HepG2 (cell line): ENCODE results near the gene SCAND1. TPM values are rescaled to one million over a fixed set of nuclear protein-coding genes. Genes with fewer than 3 reads are reported as not detected.

Source experiments
- ATF7 ChIP-seq, 2 experiments: fragments of 450-650 bp in 1 of 2; sonication (generic) in 1 of 2; formaldehyde crosslinking in 1 of 2; IDR thresholded peaks; 2 replicates each; pipeline versions ENCODE4 v1.4.0 to v1.6.1; 2016 to 2020; ENCODE audit warnings: antibody characterized with exemption in 1 of 2, mild to moderate bottlenecking in 1 of 2, missing genetic modification reagents in 1 of 2
- CC2D1A ChIP-seq: sonication (generic); formaldehyde crosslinking; IDR thresholded peaks from 2 replicates; pipeline ENCODE4 v1.8.1; 2023; ENCODE audit warnings: mild to moderate bottlenecking, missing genetic modification reagents
- DPF2 ChIP-seq: sonication (generic); formaldehyde crosslinking; IDR thresholded peaks from 2 replicates; pipeline ENCODE4 v1.4.0; 2020; ENCODE audit warnings: mild to moderate bottlenecking, low read depth, missing genetic modification reagents, borderline replicate concordance
- ERF ChIP-seq: IDR thresholded peaks from 2 replicates; pipeline ENCODE4 v1.6.1; 2018; ENCODE audit warnings: missing biosample characterization, missing genetic modification reagents
- FOXO1 ChIP-seq: sonication (generic); formaldehyde crosslinking; IDR thresholded peaks from 2 replicates; pipeline ENCODE4 v1.4.0; 2020; ENCODE audit warnings: missing genetic modification reagents
- KDM3A ChIP-seq: IDR thresholded peaks from 2 replicates; pipeline ENCODE4 v1.6.1; 2018; ENCODE audit warnings: low read depth, missing compliant biosample characterization
- MAFG ChIP-seq: sonication (generic); formaldehyde crosslinking; IDR thresholded peaks from 2 replicates; pipeline ENCODE4 v1.5.1; 2020; ENCODE audit warnings: mild to moderate bottlenecking, missing genetic modification reagents
- MBNL3 ChIP-seq: fragments of 250-450 bp; sonication (Bioruptor Pico); conservative IDR thresholded peaks from 2 replicates; pipeline ENCODE4 v1.8.0; 2022; ENCODE audit warnings: mild to moderate bottlenecking, inconsistent platforms
- MED8 ChIP-seq: sonication (generic); formaldehyde crosslinking; IDR thresholded peaks from 2 replicates; pipeline ENCODE4 v1.8.1; 2023; ENCODE audit warnings: mild to moderate bottlenecking, missing genetic modification reagents; ENCODE audit not compliant: insufficient replicate concordance
- MIXL1 ChIP-seq: IDR thresholded peaks from 2 replicates; pipeline ENCODE4 v1.6.1; 2016
- NFE2 ChIP-seq: sonication (generic); formaldehyde crosslinking; IDR thresholded peaks from 2 replicates; pipeline ENCODE4 v1.4.0; 2020; ENCODE audit warnings: missing genetic modification reagents
- PHF5A ChIP-seq: IDR thresholded peaks from one replicate; pipeline ENCODE4 v1.6.1; 2018; ENCODE audit warnings: low read depth, missing genetic modification reagents; ENCODE audit not compliant: unreplicated experiment
- RXRA ChIP-seq: sonication (generic); formaldehyde crosslinking; IDR thresholded peaks from 2 replicates; pipeline ENCODE4 v1.5.1; 2020; ENCODE audit warnings: missing genetic modification reagents
- SAP130 ChIP-seq: IDR thresholded peaks from 2 replicates; pipeline ENCODE4 v1.6.1; 2016; ENCODE audit warnings: low read depth
- SIN3A ChIP-seq: IDR thresholded peaks from 2 replicates; pipeline ENCODE4 v1.6.1; 2011; ENCODE audit warnings: low read depth, mild to moderate bottlenecking, control low read depth, low read length, borderline replicate concordance
- SIX4 ChIP-seq: sonication (generic); formaldehyde crosslinking; IDR thresholded peaks from 2 replicates; pipeline ENCODE4 v1.4.0; 2020; ENCODE audit warnings: missing genetic modification reagents
- SMC3 ChIP-seq: IDR thresholded peaks from 2 replicates; pipeline ENCODE4 v1.6.1; 2011; ENCODE audit warnings: low read length, improper control_type of control experiment
- SSRP1 ChIP-seq: IDR thresholded peaks from 2 replicates; pipeline ENCODE4 v1.6.1; 2016; ENCODE audit warnings: control low read depth
- TBX2 ChIP-seq: sonication (generic); formaldehyde crosslinking; IDR thresholded peaks from 2 replicates; pipeline ENCODE4 v1.5.0; 2020; ENCODE audit warnings: missing genetic modification reagents, mild to moderate bottlenecking, borderline replicate concordance
- XRCC5 ChIP-seq: fragments of 200-400 bp; formaldehyde crosslinking; optimal IDR thresholded peaks from 2 replicates; pipeline ENCODE3; 2017; ENCODE audit warnings: mild to moderate bottlenecking, low read length
- YEATS4 ChIP-seq: sonication (generic); formaldehyde crosslinking; IDR thresholded peaks from 2 replicates; pipeline ENCODE4 v1.4.0; 2020; ENCODE audit warnings: missing genetic modification reagents, borderline replicate concordance
- ZBTB38 ChIP-seq: sonication (generic); formaldehyde crosslinking; IDR thresholded peaks from 2 replicates; pipeline ENCODE4 v1.5.1; 2020; ENCODE audit warnings: mild to moderate bottlenecking, missing genetic modification reagents
- ZNF335 ChIP-seq: sonication (generic); formaldehyde crosslinking; IDR thresholded peaks from 2 replicates; pipeline ENCODE4 v1.4.0; 2020; ENCODE audit warnings: missing genetic modification reagents
- ZNF468 ChIP-seq: sonication (generic); formaldehyde crosslinking; IDR thresholded peaks from 2 replicates; pipeline ENCODE4 v1.8.0; 2022; ENCODE audit warnings: mild to moderate bottlenecking, moderate library complexity, missing genetic modification reagents
- ZNF607 ChIP-seq: sonication (generic); formaldehyde crosslinking; IDR thresholded peaks from 2 replicates; pipeline ENCODE4 v1.5.1; 2020; ENCODE audit warnings: missing genetic modification reagents, mild to moderate bottlenecking, borderline replicate concordance
- ZNF703 ChIP-seq: sonication (generic); formaldehyde crosslinking; IDR thresholded peaks from 2 replicates; pipeline ENCODE4 v1.5.1; 2020; ENCODE audit warnings: missing genetic modification reagents, mild to moderate bottlenecking, moderate library complexity, borderline replicate concordance
- ZNF775 ChIP-seq: sonication (generic); formaldehyde crosslinking; IDR thresholded peaks from 2 replicates; pipeline ENCODE4 v1.4.0; 2020; ENCODE audit warnings: missing genetic modification reagents, mild to moderate bottlenecking, moderate library complexity, borderline replicate concordance
- ZNF891 ChIP-seq: sonication (generic); formaldehyde crosslinking; IDR thresholded peaks from 2 replicates; pipeline ENCODE4 v1.5.0; 2020; ENCODE audit warnings: mild to moderate bottlenecking, missing genetic modification reagents
- polyA plus RNA-seq, 8 experiments: library from polyadenylated mRNA; depleted of rRNA in 3 of 8; stranded (reverse) in 7 of 8; unstranded in 1 of 8; fragments of >200 nt; fragmentation: Illumina TruSeq in 4 of 8; extraction: Trizol in 4 of 8; gene quantifications; 2 replicates each; pipeline versions ENCODE4 v1.2.1 to v1.2.3, GENCODE V29; 2011 to 2016; ENCODE audit warnings: low read depth in 4 of 8, missing spikeins in 1 of 8, mixed read lengths in 1 of 8; ENCODE audit not compliant: insufficient read depth in 1 of 8
- total RNA-seq, 5 experiments: library from RNA; depleted of rRNA; stranded (reverse); fragments of >200 nt; fragmentation: Illumina TruSeq; extraction: Trizol; gene quantifications; 2 replicates each; pipeline ENCODE4 v1.2.3, GENCODE V29; 2016; ENCODE audit warnings: low read depth in 1 of 5
- TF ChIP-seq, protein P1 (sequence below): sonication (generic); formaldehyde crosslinking; conservative IDR thresholded peaks from 2 replicates; pipeline ENCODE4 v1.4.0; 2020; ENCODE audit warnings: missing genetic modification reagents
- TF ChIP-seq, protein P2 (sequence below): sonication (generic); formaldehyde crosslinking; IDR thresholded peaks from 2 replicates; pipeline ENCODE4 v1.5.0; 2020; ENCODE audit warnings: missing genetic modification reagents

SCAND1 gene
- total and polyA plus RNA-seq, 2 of the 13 experiments (the other 11 are each of a cell fraction or from before 2014, with no cell fraction given), result 19.3 to 109 TPM

DNA sequence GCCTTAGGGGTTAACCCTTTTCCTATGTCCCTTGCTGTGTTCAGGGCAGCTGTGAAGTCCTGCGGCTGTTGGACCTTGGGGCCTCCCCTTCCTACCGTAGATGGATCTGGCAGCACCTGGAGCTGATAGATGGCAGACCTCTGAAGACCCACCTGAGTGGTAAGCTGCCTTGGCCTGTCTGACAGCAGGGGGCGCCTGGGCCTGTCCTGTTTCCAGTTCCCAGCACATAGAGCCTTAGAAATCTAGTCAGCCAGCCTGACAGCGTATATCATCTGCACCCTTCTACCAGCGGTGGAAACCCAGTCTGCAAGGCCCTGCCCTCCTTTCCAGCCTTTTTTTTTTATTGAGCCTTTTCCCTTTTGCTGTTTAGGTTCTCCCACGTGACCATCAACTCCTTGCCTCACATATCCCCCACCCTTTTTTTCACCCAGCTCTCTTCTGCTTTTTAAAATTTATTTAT, 40.7 kb upstream of the SCAND1 start (continued):
- 0 out of 2 replicates have a peak, but pooled peaks have one; percentile 75 for TF ChIP-seq SSRP1 (CRISPR knock-in tag)
- 0 out of 2 replicates have a peak, but pooled peaks have one; percentile 46 for TF ChIP-seq SAP130
- TF ChIP-seq SMC3, result peak; percentile 100
- peak; percentile 83; the same call in 1 of the 2 replicates for TF ChIP-seq ZNF891 (CRISPR knock-in tag)
- 0 out of 2 replicates have a peak, but pooled peaks have one; percentile 12 for TF ChIP-seq TBX2
- TF ChIP-seq CC2D1A, result no peak
- TF ChIP-seq SIX4 (CRISPR knock-in tag), result no peak
- peak; percentile 90 for TF ChIP-seq ERF (CRISPR knock-in tag)
- no peak for TF ChIP-seq ZBTB38 (CRISPR knock-in tag)
- TF ChIP-seq MED8 (CRISPR knock-in tag), result no peak
- no peak for TF ChIP-seq MBNL3 (CRISPR knock-in tag)
- TF ChIP-seq RXRA, result peak; percentile 46; the same call in 1 of the 2 replicates
- no peak for TF ChIP-seq ZNF703 (CRISPR knock-in tag)
- no peak for TF ChIP-seq MAFG (CRISPR knock-in tag)
- TF ChIP-seq ZNF335, result no peak
- no peak for TF ChIP-seq NFE2 (CRISPR knock-in tag)
- TF ChIP-seq KDM3A (CRISPR knock-in tag), result peak; percentile 65; the same call in 1 of the 2 replicates
- TF ChIP-seq, protein P1, sequence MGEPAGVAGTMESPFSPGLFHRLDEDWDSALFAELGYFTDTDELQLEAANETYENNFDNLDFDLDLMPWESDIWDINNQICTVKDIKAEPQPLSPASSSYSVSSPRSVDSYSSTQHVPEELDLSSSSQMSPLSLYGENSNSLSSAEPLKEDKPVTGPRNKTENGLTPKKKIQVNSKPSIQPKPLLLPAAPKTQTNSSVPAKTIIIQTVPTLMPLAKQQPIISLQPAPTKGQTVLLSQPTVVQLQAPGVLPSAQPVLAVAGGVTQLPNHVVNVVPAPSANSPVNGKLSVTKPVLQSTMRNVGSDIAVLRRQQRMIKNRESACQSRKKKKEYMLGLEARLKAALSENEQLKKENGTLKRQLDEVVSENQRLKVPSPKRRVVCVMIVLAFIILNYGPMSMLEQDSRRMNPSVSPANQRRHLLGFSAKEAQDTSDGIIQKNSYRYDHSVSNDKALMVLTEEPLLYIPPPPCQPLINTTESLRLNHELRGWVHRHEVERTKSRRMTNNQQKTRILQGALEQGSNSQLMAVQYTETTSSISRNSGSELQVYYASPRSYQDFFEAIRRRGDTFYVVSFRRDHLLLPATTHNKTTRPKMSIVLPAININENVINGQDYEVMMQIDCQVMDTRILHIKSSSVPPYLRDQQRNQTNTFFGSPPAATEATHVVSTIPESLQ (CRISPR knock-in tag), result 0 out of 2 replicates have a peak, but pooled peaks have one; percentile 54
- no peak for TF ChIP-seq DPF2 (CRISPR knock-in tag)
- TF ChIP-seq SIN3A, result 0 out of 2 replicates have a peak, but pooled peaks have one; percentile 32
- no peak for TF ChIP-seq ATF7 (IDR thresholded peaks at IDR 0.05)
- no peak for TF ChIP-seq ATF7 (CRISPR knock-in tag; IDR thresholded peaks at IDR 0.05)
- TF ChIP-seq ZNF468 (CRISPR knock-in tag), result no peak
- TF ChIP-seq MIXL1 (CRISPR knock-in tag), result peak; percentile 30; the same call in 1 of the 2 replicates
- TF ChIP-seq FOXO1 (CRISPR knock-in tag), result peak; percentile 66
- no peak for TF ChIP-seq PHF5A (CRISPR knock-in tag)
- TF ChIP-seq ZNF775 (CRISPR knock-in tag), result no peak
- peak; percentile 96 for TF ChIP-seq XRCC5
- no peak for TF ChIP-seq YEATS4 (CRISPR knock-in tag)
- 0 out of 2 replicates have a peak, but pooled peaks have one; percentile 21 for TF ChIP-seq ZNF607
- TF ChIP-seq, protein P2, sequence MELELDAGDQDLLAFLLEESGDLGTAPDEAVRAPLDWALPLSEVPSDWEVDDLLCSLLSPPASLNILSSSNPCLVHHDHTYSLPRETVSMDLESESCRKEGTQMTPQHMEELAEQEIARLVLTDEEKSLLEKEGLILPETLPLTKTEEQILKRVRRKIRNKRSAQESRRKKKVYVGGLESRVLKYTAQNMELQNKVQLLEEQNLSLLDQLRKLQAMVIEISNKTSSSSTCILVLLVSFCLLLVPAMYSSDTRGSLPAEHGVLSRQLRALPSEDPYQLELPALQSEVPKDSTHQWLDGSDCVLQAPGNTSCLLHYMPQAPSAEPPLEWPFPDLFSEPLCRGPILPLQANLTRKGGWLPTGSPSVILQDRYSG (CRISPR knock-in tag), result no peak
